ENCODE measurements around the gene MRRF.

The MRRF gene

DNA sequence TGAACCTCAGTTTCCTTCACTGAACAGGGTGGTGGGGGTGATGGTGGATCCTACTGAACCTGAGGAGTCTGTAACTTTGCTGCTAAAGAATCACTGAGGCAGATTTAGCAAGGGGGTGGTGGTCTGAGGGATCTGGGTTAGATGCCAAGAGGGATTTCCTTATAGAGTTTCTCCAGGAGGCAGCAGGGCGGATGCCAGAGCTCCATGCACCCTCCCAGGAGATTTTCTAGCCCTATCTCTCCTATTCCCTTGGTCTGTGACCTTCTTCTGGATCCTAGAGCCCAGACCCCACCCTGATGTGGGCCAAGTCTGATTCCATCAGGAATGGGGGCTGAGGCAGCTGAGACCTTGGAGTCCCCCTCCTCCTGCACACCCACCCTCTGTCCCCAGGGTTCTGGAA lies 112.1 kb downstream of the MRRF start:
- Histone ChIP-seq H4K20me1 (ENCODE audit: insufficient read depth, low read length, poor library complexity, severe bottlenecking) (no peaks in the 10 kb centered on the region), H3K4me3 (ENCODE audit: low read length, poor library complexity, severe bottlenecking) (no peak overlapping the region), H3K4me2 (ENCODE audit: low read depth, low read length, poor library complexity, severe bottlenecking) (no peak overlapping the region), H3K9me3 (ENCODE audit: insufficient read depth, low read depth, low read length) (peaks cover 8% of the 10 kb centered on the region; the same call in 1 of the 2 replicates), H3K9ac (ENCODE audit: low read depth, low read length, poor library complexity, severe bottlenecking) (no peak overlapping the region), H3F3A (ENCODE audit: low read depth) (no peaks in the 10 kb centered on the region), H3K79me2 (ENCODE audit: insufficient read depth, low read length) (no peaks in the 10 kb centered on the region), H3K36me3 (ENCODE audit: insufficient read depth, low read length) (no peaks in the 10 kb centered on the region), H3K4me1 (ENCODE audit: insufficient read depth, low read length, poor library complexity, severe bottlenecking) (peaks cover 10% of the 10 kb centered on the region), H2AFZ (ENCODE audit: low read length) (no peak overlapping the region), H3K9me2 (replicated peaks; ENCODE audit: low read depth, low read length) (no peaks in the 10 kb centered on the region), H3K27me3 (ENCODE audit: insufficient read depth, low read length, poor library complexity, severe bottlenecking) (no peaks in the 10 kb centered on the region)
- no peak for TF ChIP-seq EZH2phosphoT487 (IDR thresholded peaks at IDR 0.05; ENCODE audit: borderline replicate concordance)
- TF ChIP-seq, protein P1, sequence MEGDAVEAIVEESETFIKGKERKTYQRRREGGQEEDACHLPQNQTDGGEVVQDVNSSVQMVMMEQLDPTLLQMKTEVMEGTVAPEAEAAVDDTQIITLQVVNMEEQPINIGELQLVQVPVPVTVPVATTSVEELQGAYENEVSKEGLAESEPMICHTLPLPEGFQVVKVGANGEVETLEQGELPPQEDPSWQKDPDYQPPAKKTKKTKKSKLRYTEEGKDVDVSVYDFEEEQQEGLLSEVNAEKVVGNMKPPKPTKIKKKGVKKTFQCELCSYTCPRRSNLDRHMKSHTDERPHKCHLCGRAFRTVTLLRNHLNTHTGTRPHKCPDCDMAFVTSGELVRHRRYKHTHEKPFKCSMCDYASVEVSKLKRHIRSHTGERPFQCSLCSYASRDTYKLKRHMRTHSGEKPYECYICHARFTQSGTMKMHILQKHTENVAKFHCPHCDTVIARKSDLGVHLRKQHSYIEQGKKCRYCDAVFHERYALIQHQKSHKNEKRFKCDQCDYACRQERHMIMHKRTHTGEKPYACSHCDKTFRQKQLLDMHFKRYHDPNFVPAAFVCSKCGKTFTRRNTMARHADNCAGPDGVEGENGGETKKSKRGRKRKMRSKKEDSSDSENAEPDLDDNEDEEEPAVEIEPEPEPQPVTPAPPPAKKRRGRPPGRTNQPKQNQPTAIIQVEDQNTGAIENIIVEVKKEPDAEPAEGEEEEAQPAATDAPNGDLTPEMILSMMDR (conservative IDR thresholded peaks at IDR 0.05; ENCODE audit: low read length), result no peak

DNA sequence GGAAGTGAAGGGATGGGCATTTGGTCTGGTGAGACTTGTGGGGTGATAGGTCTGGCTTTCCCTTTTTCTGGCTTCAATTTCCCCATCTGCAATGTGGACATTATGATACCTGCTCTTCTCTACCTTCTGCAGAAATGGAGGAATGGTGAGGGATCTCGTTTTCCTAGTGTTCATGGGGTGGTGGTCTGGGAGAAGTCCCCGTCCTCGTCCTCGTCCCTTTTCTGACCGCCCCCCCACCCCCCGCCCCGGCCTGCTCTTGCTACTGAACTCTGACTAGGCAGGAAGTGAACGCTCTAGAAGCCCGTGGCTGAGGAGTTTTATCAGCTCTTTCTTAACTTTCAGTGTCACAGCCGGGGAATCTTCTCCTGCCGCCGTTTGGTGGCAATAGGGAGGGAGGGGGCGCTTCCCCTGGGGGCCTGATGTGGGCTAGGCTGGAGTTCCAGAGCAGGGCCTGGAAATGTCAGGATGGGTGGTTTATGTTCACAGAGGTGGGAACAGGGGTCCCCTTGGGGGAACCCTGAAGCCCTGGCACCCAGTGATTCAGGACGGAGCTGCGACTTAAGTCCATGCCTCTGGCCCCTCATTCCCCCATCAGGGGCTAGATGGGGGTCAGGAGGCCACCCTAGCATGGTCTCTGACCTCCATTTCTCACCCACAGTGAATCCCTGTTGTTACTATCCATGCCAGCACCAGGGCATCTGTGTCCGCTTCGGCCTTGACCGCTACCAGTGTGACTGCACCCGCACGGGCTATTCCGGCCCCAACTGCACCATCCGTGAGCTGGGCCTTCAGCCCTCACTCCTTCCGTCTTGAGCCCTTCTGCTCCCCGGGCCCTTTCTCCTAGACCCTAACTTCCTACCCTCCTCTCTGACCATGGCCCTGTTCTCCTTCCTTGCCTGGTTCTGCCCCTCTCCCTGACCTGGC lies 112.8 kb downstream of the MRRF start:
- Histone ChIP-seq H3K9me2 (replicated peaks; ENCODE audit: low read depth, low read length) (no peaks in the 10 kb centered on the region), H4K20me1 (ENCODE audit: insufficient read depth, low read length, poor library complexity, severe bottlenecking) (no peaks in the 10 kb centered on the region), H3F3A (ENCODE audit: low read depth) (no peaks in the 10 kb centered on the region), H3K9ac (ENCODE audit: low read depth, low read length, poor library complexity, severe bottlenecking) (no peak overlapping the region), H3K4me3 (ENCODE audit: low read length, poor library complexity, severe bottlenecking) (no peak overlapping the region), H3K27me3 (ENCODE audit: insufficient read depth, low read length, poor library complexity, severe bottlenecking) (no peaks in the 10 kb centered on the region), H2AFZ (ENCODE audit: low read length) (no peak overlapping the region), H3K9me3 (ENCODE audit: insufficient read depth, low read depth, low read length) (peaks cover 8% of the 10 kb centered on the region; the same call in 1 of the 2 replicates), H3K79me2 (ENCODE audit: insufficient read depth, low read length) (no peaks in the 10 kb centered on the region), H3K36me3 (ENCODE audit: insufficient read depth, low read length) (no peaks in the 10 kb centered on the region), H3K4me1 (ENCODE audit: insufficient read depth, low read length, poor library complexity, severe bottlenecking) (peaks cover 2% of the 10 kb centered on the region), H3K4me2 (ENCODE audit: low read depth, low read length, poor library complexity, severe bottlenecking) (no peak overlapping the region)
- TF ChIP-seq EZH2phosphoT487 (IDR thresholded peaks at IDR 0.05; ENCODE audit: borderline replicate concordance), result no peak
- TF ChIP-seq, protein P1 (conservative IDR thresholded peaks at IDR 0.05; ENCODE audit: low read length), result no peak

DNA sequence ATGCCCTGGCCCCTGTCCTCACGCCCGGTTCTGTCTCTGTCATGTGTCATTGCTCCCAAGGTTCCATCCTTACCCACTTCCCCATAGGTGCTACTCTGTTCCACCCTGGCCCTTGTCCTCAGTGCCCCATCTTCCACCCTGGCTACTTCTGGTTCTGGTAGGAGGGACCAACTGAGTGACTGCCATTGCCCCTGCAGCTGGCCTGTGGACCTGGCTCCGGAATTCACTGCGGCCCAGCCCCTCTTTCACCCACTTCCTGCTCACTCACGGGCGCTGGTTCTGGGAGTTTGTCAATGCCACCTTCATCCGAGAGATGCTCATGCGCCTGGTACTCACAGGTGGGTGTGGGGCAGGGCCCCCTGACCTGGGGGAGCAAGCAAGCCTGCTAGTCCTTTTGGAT lies 113.6 kb downstream of the MRRF start:
- H3K4me2 ChIP-seq (ENCODE audit: low read depth, low read length, poor library complexity, severe bottlenecking), result no peak overlapping the region
- no peaks in the 10 kb centered on the region for H3F3A ChIP-seq (ENCODE audit: low read depth)
- H3K27me3 ChIP-seq (ENCODE audit: insufficient read depth, low read length, poor library complexity, severe bottlenecking), result no peaks in the 10 kb centered on the region
- H3K9me2 ChIP-seq (replicated peaks; ENCODE audit: low read depth, low read length), result no peaks in the 10 kb centered on the region
- no peak overlapping the region for H2AFZ ChIP-seq (ENCODE audit: low read length)
- H3K79me2 ChIP-seq (ENCODE audit: insufficient read depth, low read length), result no peaks in the 10 kb centered on the region
- no peak overlapping the region for H3K4me3 ChIP-seq (ENCODE audit: low read length, poor library complexity, severe bottlenecking)
- H3K9ac ChIP-seq (ENCODE audit: low read depth, low read length, poor library complexity, severe bottlenecking), result no peak overlapping the region
- H3K36me3 ChIP-seq (ENCODE audit: insufficient read depth, low read length), result no peaks in the 10 kb centered on the region
- TF ChIP-seq, protein P1 (conservative IDR thresholded peaks at IDR 0.05; ENCODE audit: low read length), result no peak
- no peak for TF ChIP-seq EZH2phosphoT487 (IDR thresholded peaks at IDR 0.05; ENCODE audit: borderline replicate concordance)
- no peaks in the 10 kb centered on the region for H4K20me1 ChIP-seq (ENCODE audit: insufficient read depth, low read length, poor library complexity, severe bottlenecking)
- no peaks in the 10 kb centered on the region for H3K4me1 ChIP-seq (ENCODE audit: insufficient read depth, low read length, poor library complexity, severe bottlenecking)
- H3K9me3 ChIP-seq (ENCODE audit: insufficient read depth, low read depth, low read length), result peaks cover 8% of the 10 kb centered on the region; the same call in 1 of the 2 replicates
